Measurements from ENCODE around the gene HS6ST2.

DNA sequence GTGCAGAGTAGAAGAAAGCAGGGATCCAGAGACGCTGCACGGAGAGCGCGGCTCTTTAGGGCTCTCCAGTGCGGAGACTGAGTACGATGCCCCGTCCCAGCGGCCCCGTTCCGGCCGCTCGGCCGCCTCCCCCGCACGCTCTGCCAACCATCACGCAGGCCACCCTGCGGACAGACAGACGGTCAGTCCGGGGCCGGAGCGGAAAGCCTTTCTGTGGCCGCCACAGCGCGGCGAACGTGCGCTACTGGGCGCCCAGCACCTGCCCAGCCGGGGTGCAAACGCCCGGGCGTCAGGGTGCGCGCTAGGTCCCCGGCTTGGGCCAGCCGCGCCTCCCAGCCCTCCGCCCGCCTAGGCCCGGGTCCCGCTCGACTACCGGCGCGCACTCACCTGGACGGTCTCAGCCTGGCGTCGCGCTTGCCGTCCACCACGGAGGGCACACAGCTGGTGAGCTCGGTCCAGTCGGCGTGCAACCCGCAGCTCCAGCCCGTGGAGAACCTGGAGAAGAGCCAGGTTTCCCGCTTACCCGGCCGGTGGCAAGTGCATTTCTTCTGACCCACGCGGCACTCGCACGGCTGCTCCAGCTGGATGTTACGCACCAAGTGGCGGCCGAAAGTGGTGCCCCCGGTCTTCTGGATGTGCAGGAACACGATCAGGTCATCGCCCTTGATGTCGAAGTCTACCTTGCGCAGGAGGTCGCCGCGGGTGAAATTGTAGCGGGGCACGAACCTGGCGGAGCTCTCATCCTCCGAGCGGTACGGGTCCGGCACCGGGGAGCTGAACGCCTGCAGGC lies 1.8 kb downstream of the HS6ST2 start:
- no peak for TF ChIP-seq MXD4 (CRISPR knock-in tag; IDR thresholded peaks at IDR 0.05; ENCODE audit: borderline replicate concordance)
- TF ChIP-seq CTCF (IDR thresholded peaks at IDR 0.05) = no peak
- no peak for TF ChIP-seq KAT7 (CRISPR knock-in tag; IDR thresholded peaks at IDR 0.05; ENCODE audit: borderline replicate concordance)
- no peak for TF ChIP-seq ZNF512 (CRISPR knock-in tag; IDR thresholded peaks at IDR 0.05; ENCODE audit: borderline replicate concordance)
- TF ChIP-seq, protein P1, sequence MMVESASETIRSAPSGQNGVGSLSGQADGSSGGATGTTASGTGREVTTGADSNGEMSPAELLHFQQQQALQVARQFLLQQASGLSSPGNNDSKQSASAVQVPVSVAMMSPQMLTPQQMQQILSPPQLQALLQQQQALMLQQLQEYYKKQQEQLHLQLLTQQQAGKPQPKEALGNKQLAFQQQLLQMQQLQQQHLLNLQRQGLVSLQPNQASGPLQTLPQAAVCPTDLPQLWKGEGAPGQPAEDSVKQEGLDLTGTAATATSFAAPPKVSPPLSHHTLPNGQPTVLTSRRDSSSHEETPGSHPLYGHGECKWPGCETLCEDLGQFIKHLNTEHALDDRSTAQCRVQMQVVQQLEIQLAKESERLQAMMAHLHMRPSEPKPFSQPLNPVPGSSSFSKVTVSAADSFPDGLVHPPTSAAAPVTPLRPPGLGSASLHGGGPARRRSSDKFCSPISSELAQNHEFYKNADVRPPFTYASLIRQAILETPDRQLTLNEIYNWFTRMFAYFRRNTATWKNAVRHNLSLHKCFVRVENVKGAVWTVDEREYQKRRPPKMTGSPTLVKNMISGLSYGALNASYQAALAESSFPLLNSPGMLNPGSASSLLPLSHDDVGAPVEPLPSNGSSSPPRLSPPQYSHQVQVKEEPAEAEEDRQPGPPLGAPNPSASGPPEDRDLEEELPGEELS (CRISPR knock-in tag; IDR thresholded peaks at IDR 0.05) = no peak
- no peak for TF ChIP-seq ETV6 (CRISPR knock-in tag; IDR thresholded peaks at IDR 0.05)
- TF ChIP-seq E2F4 (CRISPR knock-in tag; IDR thresholded peaks at IDR 0.05; ENCODE audit: borderline replicate concordance, low read depth) = no peak
- no peak for TF ChIP-seq TEAD4 (CRISPR knock-in tag; IDR thresholded peaks at IDR 0.05)

All from WTC11 (cell line).